Astrocyte (in vitro differentiated cells and primary cell): ENCODE data around the gene KCNS3.

Experiments used
- EZH2 ChIP-seq: IDR thresholded peaks from 2 replicates; pipeline ENCODE4 v1.6.1; 2012; ENCODE audit warnings: mild to moderate bottlenecking, low read length, inconsistent platforms; ENCODE audit not compliant: insufficient read depth
- TF ChIP-seq, protein P1 (sequence below): IDR thresholded peaks from 2 replicates; pipeline ENCODE4 v1.5.1; 2011; ENCODE audit warnings: low read depth, mild to moderate bottlenecking, inconsistent platforms, low read length, moderate library complexity; ENCODE audit not compliant: insufficient read depth

DNA sequence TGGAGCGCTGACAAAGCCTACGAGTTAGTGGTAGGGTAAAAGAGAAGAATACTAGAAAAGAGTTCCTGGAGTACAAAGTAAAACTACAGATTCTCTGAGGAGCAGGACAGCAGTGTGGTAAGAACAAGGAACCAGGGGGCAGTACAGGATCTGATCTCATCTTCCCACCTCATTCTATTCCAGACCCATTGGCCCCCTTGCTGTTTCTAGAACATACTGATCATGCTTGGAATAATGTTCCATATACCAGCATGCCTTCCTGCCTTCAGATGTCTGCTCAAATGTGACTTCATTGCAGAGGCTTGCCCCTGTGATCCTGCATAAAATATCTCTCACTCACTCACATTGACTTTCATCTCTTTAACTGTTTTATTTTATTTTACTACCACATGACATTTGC lies 43.0 kb upstream of the KCNS3 start:
- TF ChIP-seq, protein P1, sequence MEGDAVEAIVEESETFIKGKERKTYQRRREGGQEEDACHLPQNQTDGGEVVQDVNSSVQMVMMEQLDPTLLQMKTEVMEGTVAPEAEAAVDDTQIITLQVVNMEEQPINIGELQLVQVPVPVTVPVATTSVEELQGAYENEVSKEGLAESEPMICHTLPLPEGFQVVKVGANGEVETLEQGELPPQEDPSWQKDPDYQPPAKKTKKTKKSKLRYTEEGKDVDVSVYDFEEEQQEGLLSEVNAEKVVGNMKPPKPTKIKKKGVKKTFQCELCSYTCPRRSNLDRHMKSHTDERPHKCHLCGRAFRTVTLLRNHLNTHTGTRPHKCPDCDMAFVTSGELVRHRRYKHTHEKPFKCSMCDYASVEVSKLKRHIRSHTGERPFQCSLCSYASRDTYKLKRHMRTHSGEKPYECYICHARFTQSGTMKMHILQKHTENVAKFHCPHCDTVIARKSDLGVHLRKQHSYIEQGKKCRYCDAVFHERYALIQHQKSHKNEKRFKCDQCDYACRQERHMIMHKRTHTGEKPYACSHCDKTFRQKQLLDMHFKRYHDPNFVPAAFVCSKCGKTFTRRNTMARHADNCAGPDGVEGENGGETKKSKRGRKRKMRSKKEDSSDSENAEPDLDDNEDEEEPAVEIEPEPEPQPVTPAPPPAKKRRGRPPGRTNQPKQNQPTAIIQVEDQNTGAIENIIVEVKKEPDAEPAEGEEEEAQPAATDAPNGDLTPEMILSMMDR, result no peak
- TF ChIP-seq EZH2, result no peak
